NCI-H1930 (cell line): Measurements from ENCODE around the gene RASGRP2.

Source experiments
- DNase-seq, 2 experiments: peaks; one replicate each; lab custom pipeline; 2025; lab: John Stamatoyannopoulos, UW

Gene RASGRP2

GRCh38 chr11:64739871-64740270, 4.1 kb downstream of the RASGRP2 start:
- no peak for DNase-seq

GRCh38 chr11:64736654-64737053, 7.3 kb downstream of the RASGRP2 start:
- no peak for DNase-seq

- DNase-seq: no peak
Observed at GRCh38 chr11:64735725-64736259, 8.2 kb downstream of the RASGRP2 start.

GRCh38 chr11:64734811-64735724, 8.9 kb downstream of the RASGRP2 start:
- DNase-seq: no peak

- no peak for DNase-seq
Observed at GRCh38 chr11:64731601-64732000, 12.3 kb downstream of the RASGRP2 start.

- DNase-seq: no peak
Observed at GRCh38 chr11:64729851-64730382, 14.0 kb downstream of the RASGRP2 start.

- DNase-seq: no peak
Observed at GRCh38 chr11:64728757-64729365, 15.1 kb downstream of the RASGRP2 start.

- no peak for DNase-seq
Observed at GRCh38 chr11:64726867-64727530, 16.9 kb downstream of the RASGRP2 start.

GRCh38 chr11:64726211-64726641, 17.7 kb downstream of the RASGRP2 start:
- no peak for DNase-seq

GRCh38 chr11:64724863-64725532, 18.9 kb downstream of the RASGRP2 start:
- no peak for DNase-seq

- no peak for DNase-seq
Observed at GRCh38 chr11:64723907-64724862, 19.8 kb downstream of the RASGRP2 start.

- DNase-seq: peak; percentile 79 to 90
Observed at GRCh38 chr11:64723117-64723906, 20.6 kb downstream of the RASGRP2 start, which contains the start of gene NRXN2. NRXN2 (minus strand) TSS chr11:64723197; CDS start chr11:64713699, 9,498 bp downstream.

- no peak for DNase-seq
Observed at GRCh38 chr11:64722141-64723065, 21.5 kb downstream of the RASGRP2 start.

GRCh38 chr11:64721359-64721699, 22.6 kb downstream of the RASGRP2 start:
- DNase-seq: no peak

- no peak for DNase-seq
Observed at GRCh38 chr11:64720640-64721358, 23.1 kb downstream of the RASGRP2 start.

GRCh38 chr11:64720167-64720566, 23.8 kb downstream of the RASGRP2 start:
- DNase-seq: no peak

- no peak for DNase-seq
Observed at GRCh38 chr11:64719406-64719805, 24.5 kb downstream of the RASGRP2 start.

GRCh38 chr11:64718780-64719124, 25.2 kb downstream of the RASGRP2 start:
- DNase-seq: no peak
